ENCODE measurements around the gene GPR157.
"Not testable (repeated sequence)": the region's sequence is repeated elsewhere in the genome, so short reads cannot be mapped to it uniquely, and the experiment has no call there.

Gene GPR157

GRCh38 chr1:9128520-9129265 lies at the start of gene GPR157:
GPR157 (minus strand) TSS chr1:9129102; CDS start chr1:9129027, 75 bp downstream.
- peak; percentile 68 for DNase-seq

- no peak for DNase-seq
These were observed 45.9 kb upstream of the GPR157 start for GRCh38 chr1:9174762-9175161.

GRCh38 chr1:9174243-9174642 lies 45.3 kb upstream of the GPR157 start:
- DNase-seq: no peak

- no peak for DNase-seq
These were observed 40.8 kb upstream of the GPR157 start for GRCh38 chr1:9169601-9170137.

GRCh38 chr1:9167638-9168037 lies 38.7 kb upstream of the GPR157 start:
- DNase-seq: no peak

GRCh38 chr1:9166289-9167235 lies 37.7 kb upstream of the GPR157 start:
- DNase-seq: peak; percentile 74

- no peak for DNase-seq
These were observed 36.5 kb upstream of the GPR157 start for GRCh38 chr1:9165396-9165795.

- DNase-seq: no peak
These were observed 36.0 kb upstream of the GPR157 start for GRCh38 chr1:9164919-9165318.

- DNase-seq: peak; percentile 59
These were observed 35.6 kb upstream of the GPR157 start for GRCh38 chr1:9164532-9164900.

- no peak for DNase-seq
These were observed 33.1 kb upstream of the GPR157 start for GRCh38 chr1:9161963-9162362.

- no peak for DNase-seq
These were observed 32.4 kb upstream of the GPR157 start for GRCh38 chr1:9161342-9161741.

- no peak for DNase-seq
These were observed 31.3 kb upstream of the GPR157 start for GRCh38 chr1:9160079-9160717.

- DNase-seq: no peak
These were observed 27.0 kb upstream of the GPR157 start for GRCh38 chr1:9155879-9156278.

GRCh38 chr1:9155405-9155804 lies 26.5 kb upstream of the GPR157 start:
- DNase-seq: not testable (repeated sequence)

- no peak for DNase-seq
These were observed 24.2 kb upstream of the GPR157 start for GRCh38 chr1:9153152-9153551.

GRCh38 chr1:9152535-9152934 lies 23.6 kb upstream of the GPR157 start:
- no peak for DNase-seq

- DNase-seq: peak; percentile 61
These were observed 22.5 kb upstream of the GPR157 start for GRCh38 chr1:9151328-9151860.

GRCh38 chr1:9150582-9151327 lies 21.9 kb upstream of the GPR157 start:
- peak; percentile 48 for DNase-seq

- no peak for DNase-seq
These were observed 21.1 kb upstream of the GPR157 start for GRCh38 chr1:9149837-9150581.

GRCh38 chr1:9149151-9149550 lies 20.2 kb upstream of the GPR157 start:
- DNase-seq: no peak

GRCh38 chr1:9146156-9146555 lies 17.3 kb upstream of the GPR157 start:
- no peak for DNase-seq
